RWPE1 (cell line): ENCODE data around the gene B4GALT1.

Experiments
- CTCF ChIA-PET: fragments of 350-600 bp; sonication (Branson Sonifier 250); formaldehyde crosslinking; extraction: SDS; loops from one replicate; lab custom pipeline; 2021; lab: Yijun Ruan, JAX
- POLR2A ChIA-PET: fragments of 400-600 bp; formaldehyde crosslinking; extraction: SDS; loops from one replicate; lab custom pipeline; 2020; ENCODE audit warnings: antibody characterized with exemption; ENCODE audit not compliant: low non-redundant PET; lab: Yijun Ruan, JAX
- DNase-seq: peaks from one replicate; pipeline ENCODE4 v3.0.0; 2012; ENCODE audit warnings: low spot score
- H3K27ac ChIP-seq: fragments of 450-650 bp; 2 replicates; pipeline ENCODE4 v1.5.1; 2017
- TF ChIP-seq, protein P1 (sequence below): fragments of 450-650 bp; conservative IDR thresholded peaks from 2 replicates; pipeline ENCODE4 v1.5.1; 2017; ENCODE audit warnings: low read depth, mild to moderate bottlenecking

Gene B4GALT1

DNA sequence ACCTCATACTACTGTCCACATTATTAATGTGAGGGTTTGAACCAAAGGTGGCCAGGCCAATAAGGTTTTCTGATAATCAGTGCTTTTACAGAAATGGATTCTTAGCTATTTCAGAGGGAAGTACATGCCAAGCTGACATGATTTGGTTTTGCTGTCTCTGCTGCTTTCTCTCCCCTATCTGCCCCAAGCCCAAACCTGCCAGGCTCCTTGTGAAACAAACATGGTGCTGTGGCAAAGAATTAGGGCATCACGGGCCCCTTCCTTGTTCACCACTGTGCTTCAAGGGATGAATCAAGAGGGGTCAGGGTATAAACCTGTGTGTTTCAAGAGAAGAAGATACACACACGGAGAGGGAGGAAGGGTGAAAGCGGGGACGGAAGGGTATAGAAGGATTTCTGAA lies 49.3 kb downstream of the B4GALT1 start:
- TF ChIP-seq, protein P1, sequence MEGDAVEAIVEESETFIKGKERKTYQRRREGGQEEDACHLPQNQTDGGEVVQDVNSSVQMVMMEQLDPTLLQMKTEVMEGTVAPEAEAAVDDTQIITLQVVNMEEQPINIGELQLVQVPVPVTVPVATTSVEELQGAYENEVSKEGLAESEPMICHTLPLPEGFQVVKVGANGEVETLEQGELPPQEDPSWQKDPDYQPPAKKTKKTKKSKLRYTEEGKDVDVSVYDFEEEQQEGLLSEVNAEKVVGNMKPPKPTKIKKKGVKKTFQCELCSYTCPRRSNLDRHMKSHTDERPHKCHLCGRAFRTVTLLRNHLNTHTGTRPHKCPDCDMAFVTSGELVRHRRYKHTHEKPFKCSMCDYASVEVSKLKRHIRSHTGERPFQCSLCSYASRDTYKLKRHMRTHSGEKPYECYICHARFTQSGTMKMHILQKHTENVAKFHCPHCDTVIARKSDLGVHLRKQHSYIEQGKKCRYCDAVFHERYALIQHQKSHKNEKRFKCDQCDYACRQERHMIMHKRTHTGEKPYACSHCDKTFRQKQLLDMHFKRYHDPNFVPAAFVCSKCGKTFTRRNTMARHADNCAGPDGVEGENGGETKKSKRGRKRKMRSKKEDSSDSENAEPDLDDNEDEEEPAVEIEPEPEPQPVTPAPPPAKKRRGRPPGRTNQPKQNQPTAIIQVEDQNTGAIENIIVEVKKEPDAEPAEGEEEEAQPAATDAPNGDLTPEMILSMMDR: no peak
- H3K27ac ChIP-seq: peak overlapping the region; percentile 65
- POLR2A ChIA-PET: no interaction called here
- CTCF ChIA-PET: interaction anchor here (0.6 kb wide), 1 partner anchor 245 kb away, joined by 3 read pairs; no protein-coding TSS in a partner anchor
- no peak for DNase-seq

DNA sequence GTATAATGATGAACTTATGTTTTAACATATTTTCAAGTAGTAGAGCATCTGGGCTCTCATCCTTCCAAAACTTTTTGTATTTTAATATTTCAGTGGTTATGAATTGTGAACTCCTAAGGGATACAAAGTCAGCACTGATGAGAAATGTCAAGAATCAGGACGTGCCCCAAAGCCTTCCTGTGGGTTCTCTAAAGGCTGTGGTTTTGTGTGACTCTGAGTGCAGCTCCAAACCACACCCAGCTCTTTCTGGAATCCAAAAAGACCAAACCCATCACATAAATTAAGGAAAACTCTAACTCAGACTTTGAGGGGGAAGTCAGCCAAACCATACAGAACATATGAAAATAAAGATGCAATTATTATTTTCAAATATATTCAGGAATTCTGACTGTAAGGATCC lies 49.8 kb downstream of the B4GALT1 start:
- DNase-seq: no peak
- CTCF ChIA-PET: interaction anchor here (0.6 kb wide), 1 partner anchor 244 kb away, joined by 3 read pairs; no protein-coding TSS in a partner anchor
- H3K27ac ChIP-seq: no peak overlapping the region; the same call in 1 of the 2 replicates
- TF ChIP-seq, protein P1: no peak
- POLR2A ChIA-PET: no interaction called here

DNA sequence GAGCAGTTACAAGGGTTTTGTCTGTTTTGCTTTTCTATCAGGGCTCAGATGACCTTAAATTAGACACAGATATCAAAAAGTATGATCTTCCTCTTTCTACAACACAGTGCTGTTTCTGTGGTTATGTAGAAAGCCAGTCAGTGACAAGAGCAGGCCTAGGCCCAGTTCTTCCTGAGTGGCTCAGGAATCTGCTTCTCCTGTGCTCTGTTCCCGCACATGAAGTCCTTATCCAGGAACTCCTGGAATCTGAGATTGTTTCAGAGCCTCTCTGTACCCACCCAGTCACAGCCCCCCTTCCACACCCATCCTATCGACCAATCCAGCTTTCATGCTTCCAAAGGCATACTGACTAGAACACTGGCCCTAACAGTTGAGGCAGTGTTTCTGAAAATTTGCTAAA lies 50.3 kb downstream of the B4GALT1 start:
- DNase-seq: no peak
- CTCF ChIA-PET: no interaction called here
- peak overlapping the region; percentile 50 for H3K27ac ChIP-seq

DNA sequence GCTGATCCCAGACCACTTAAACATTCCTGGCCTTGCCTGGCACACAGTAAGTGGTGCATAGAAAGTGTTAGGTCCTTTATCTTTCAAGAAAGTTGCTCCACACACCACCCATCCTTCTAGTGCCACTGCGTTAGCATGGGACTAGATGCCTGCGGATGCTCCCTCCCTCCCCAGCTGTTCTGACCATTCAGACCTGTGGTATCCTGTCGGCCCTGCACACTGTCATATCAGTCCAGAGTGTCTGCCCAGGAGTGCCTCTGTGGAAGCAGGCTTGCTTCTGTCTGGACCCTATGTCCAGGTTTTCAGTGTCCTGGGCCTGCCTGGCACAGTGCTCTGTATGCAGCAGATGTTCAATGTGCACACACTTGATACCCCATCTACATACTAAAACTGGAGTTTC lies 52.4 kb downstream of the B4GALT1 start:
- no peak for DNase-seq
- TF ChIP-seq, protein P1: no peak
- ChIA-PET CTCF (no interaction called here), POLR2A (no interaction called here)
- peak overlapping the region; percentile 22; the same call in 1 of the 2 replicates for H3K27ac ChIP-seq

More for the DNA sequence above, 50.3 kb downstream of the B4GALT1 start:
- POLR2A ChIA-PET: no interaction called here
- TF ChIP-seq, protein P1: no peak

DNA sequence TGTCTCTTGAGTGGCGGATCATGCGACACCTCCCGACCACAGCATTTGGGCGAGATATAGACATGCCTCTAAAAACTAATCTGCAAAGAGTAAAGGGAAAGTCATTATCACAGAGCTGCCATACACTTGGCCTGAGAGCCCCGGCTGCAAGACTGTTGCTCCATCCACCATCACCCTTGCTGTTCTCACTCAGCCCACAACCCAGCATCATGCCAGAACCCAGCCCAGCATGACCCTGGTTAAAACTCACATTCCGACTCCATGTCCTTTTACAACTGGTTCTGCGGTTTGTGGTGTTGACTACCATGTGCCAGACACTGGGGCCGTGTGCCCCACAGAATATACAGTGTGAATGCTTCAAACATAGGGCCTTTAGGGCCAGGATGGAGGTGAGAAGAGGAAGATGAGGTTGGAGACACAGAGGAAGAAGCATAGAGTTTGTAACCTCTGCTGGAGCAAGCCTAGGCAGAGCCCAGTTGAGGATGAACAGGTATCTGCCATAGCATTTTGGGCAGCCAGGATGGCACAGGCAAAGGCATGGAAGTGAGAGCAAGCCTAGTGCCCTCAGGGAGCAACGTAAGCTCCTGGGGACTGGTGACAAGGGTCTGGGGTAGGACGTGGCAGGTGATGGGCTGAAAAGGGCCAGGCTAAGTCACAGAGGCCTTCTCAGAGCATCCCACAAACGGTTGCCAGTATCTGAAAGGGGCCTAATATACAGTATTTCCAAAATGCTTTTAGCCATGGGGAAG lies 53.2 kb downstream of the B4GALT1 start:
- CTCF ChIA-PET: no interaction called here
- POLR2A ChIA-PET: no interaction called here
- H3K27ac ChIP-seq: peak overlapping the region; percentile 45
- TF ChIP-seq, protein P1: no peak
- DNase-seq: no peak

DNA sequence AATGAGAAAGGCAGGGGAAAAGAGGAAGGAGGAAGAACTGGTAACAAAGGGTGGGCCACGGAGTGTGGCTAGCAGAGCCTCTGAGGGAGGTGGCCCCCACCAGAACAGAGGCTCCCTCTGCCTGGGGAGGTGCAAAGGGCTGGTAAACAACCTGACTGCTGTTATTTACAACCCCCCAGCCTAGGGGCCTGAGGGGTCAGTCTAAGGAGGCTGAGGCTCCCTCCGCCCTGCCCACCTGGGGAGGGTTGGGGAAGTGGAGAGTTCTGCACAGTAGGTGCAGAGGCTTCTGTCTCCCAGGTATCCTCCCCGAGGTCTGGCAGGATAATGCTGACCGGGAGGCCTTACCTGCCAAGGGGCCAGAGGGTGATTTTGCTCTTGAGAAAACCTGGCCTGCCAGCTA lies 55.0 kb downstream of the B4GALT1 start:
- ChIA-PET POLR2A (no interaction called here), CTCF (no interaction called here)
- DNase-seq: no peak
- TF ChIP-seq, protein P1: no peak
- peak overlapping the region; percentile 37 for H3K27ac ChIP-seq
